Gastrocnemius medialis (tissue), 4 donors: ENCODE results near the gene STARD8. TPM values are rescaled to one million over a fixed set of nuclear protein-coding genes. Genes with fewer than 3 reads are reported as not detected.

ENCODE experiments used
- ATAC-seq, 2 donors: fragments of 150-250 bp; one replicate each; pipeline ENCODE4 v1.9.1; 2016
- DNase-seq, 2 donors: peaks; one replicate each; pipeline ENCODE4 v3.0.0-alpha.2; 2019
- H3K27ac ChIP-seq, 4 donors: fragments of 200-600 bp; sonication (generic); 1 replicate in 1 of 4; 2 replicates in 3 of 4; pipeline ENCODE4 v1.5.1; 2016 to 2018; ENCODE audit warnings: mild to moderate bottlenecking in 2 of 4, moderate library complexity in 1 of 4
- H3K27me3 ChIP-seq, 3 donors: fragments of 200-600 bp; sonication (generic) in 2 of 3; 1 replicate in 1 of 3; 2 replicates in 2 of 3; pipeline versions ENCODE4 v1.5.1 to v1.6.0; 2016 to 2019; ENCODE audit warnings: mild to moderate bottlenecking in 1 of 3, moderate library complexity in 1 of 3
- H3K36me3 ChIP-seq, 2 donors: fragments of 200-600 bp; sonication (generic) in 1 of 2; one replicate each; pipeline ENCODE4 v1.5.1; 2017 to 2018
- H3K4me1 ChIP-seq, 2 donors: fragments of 200-600 bp; sonication (generic) in 1 of 2; one replicate each; pipeline ENCODE4 v1.5.1; 2016 to 2017; ENCODE audit warnings: mild to moderate bottlenecking in 2 of 2
- H3K4me3 ChIP-seq, 4 donors: fragments of 200-600 bp; sonication (generic) in 3 of 4; 1 replicate in 1 of 4; 2 replicates in 3 of 4; pipeline ENCODE4 v1.5.1; 2016 to 2019; ENCODE audit warnings: mild to moderate bottlenecking in 2 of 4
- H3K9me3 ChIP-seq, 3 donors: fragments of 200-600 bp; sonication (generic) in 2 of 3; 1 replicate in 1 of 3; 2 replicates in 2 of 3; pipeline ENCODE4 v1.5.1; 2016 to 2019
- POLR2A ChIP-seq, 2 donors: fragments of 450-650 bp; IDR thresholded peaks; one replicate each; pipeline ENCODE4 v1.6.1; 2017; ENCODE audit warnings: antibody characterized with exemption in 2 of 2, mild to moderate bottlenecking in 2 of 2, moderate library complexity in 2 of 2
- in situ Hi-C, 4 donors: fragments of 200-750 bp; cut with MboI; loops; one replicate each; pipeline versions ENCODE4 v1.15.0 to v1.8.0; 2017; ENCODE audit warnings: low sequenced_read_pairs in 4 of 4
- intact Hi-C: fragments of 100-400 bp; cut with DNase I; formaldehyde crosslinking; loops from one replicate; pipeline ENCODE4 v1.15.1; 2023; ENCODE audit warnings: low total_unique reads
- total RNA-seq, 4 donors: library from RNA; depleted of rRNA; stranded (reverse); fragments of >200 nt; gene quantifications; one replicate each; pipeline versions ENCODE4 v1.1.0 to v1.2.3, GENCODE V29; 2016
- TF ChIP-seq, protein P1 (sequence below), 5 experiments: fragments of 450-650 bp in 3 of 5; fragments of 200-600 bp in 2 of 5; sonication (generic) in 2 of 5; IDR thresholded peaks in 4 of 5; conservative IDR thresholded peaks in 1 of 5; 1 replicate in 4 of 5; 2 replicates in 1 of 5; pipeline ENCODE4 v1.5.1; 2016 to 2019; ENCODE audit warnings: antibody characterized with exemption in 5 of 5, mild to moderate bottlenecking in 3 of 5, moderate library complexity in 3 of 5

The STARD8 gene
- total RNA-seq, 4 donors from 2014 or later = 6.6 to 9.4 (median 9.1) TPM

DNA sequence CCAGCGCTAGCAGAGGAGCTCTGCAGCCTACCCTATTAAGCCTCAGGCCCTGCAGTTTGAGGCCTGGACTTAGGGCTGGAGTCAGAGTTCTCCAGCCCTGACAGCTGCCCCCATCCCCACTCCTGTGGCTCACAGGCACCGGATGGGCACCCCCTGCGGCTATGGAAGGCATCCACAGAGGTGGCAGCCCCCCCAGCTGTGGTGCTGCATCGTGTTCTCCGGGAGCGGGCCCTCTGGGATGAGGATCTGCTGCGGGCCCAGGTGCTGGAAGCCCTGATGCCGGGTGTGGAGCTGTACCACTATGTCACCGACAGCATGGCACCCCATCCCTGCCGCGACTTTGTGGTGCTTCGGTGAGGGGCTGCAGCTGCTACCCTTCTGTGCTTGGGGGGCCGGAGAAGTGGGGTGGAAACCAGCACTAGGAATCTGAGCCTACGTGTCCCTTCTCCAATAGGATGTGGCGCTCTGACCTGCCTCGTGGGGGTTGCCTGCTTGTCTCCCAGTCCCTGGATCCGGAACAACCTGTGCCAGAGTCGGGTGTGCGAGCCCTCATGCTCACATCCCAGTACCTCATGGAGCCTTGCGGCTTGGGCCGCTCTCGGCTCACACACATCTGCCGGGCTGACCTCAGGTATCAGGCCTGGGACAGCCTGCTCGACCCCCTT, 76.2 kb downstream of the STARD8 start:
- intact Hi-C loops = no loop called here
- no peak for TF ChIP-seq POLR2A (IDR thresholded peaks at IDR 0.05)
- TF ChIP-seq, protein P1, sequence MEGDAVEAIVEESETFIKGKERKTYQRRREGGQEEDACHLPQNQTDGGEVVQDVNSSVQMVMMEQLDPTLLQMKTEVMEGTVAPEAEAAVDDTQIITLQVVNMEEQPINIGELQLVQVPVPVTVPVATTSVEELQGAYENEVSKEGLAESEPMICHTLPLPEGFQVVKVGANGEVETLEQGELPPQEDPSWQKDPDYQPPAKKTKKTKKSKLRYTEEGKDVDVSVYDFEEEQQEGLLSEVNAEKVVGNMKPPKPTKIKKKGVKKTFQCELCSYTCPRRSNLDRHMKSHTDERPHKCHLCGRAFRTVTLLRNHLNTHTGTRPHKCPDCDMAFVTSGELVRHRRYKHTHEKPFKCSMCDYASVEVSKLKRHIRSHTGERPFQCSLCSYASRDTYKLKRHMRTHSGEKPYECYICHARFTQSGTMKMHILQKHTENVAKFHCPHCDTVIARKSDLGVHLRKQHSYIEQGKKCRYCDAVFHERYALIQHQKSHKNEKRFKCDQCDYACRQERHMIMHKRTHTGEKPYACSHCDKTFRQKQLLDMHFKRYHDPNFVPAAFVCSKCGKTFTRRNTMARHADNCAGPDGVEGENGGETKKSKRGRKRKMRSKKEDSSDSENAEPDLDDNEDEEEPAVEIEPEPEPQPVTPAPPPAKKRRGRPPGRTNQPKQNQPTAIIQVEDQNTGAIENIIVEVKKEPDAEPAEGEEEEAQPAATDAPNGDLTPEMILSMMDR (IDR thresholded peaks at IDR 0.05 in 4 of 5, conservative IDR thresholded peaks at IDR 0.05 in 1 of 5) = no peak
- Histone ChIP-seq H3K27ac (no peak overlapping the region), H3K4me3 (no peak overlapping the region), H3K36me3 (peaks cover 0 to 27% of the 10 kb centered on the region in 2 donors), H3K27me3 (no peaks in the 10 kb centered on the region), H3K9me3 (no peaks in the 10 kb centered on the region), H3K4me1 (no peaks in the 10 kb centered on the region)
- no peak for DNase-seq
- ATAC-seq = no peak
- in situ Hi-C loops = loop anchor here (25.0 kb wide), 3 partner anchors 111 to 536 kb away; no protein-coding TSS in a partner anchor

GRCh38 chrX:68724531-68725020, 77.1 kb downstream of the STARD8 start:
- in situ Hi-C loops (loop anchor here (25.0 kb wide), 3 partner anchors 112 to 537 kb away; no protein-coding TSS in a partner anchor), intact Hi-C loops (no loop called here)
- Histone ChIP-seq H3K4me3 (no peak overlapping the region), H3K9me3 (no peaks in the 10 kb centered on the region), H3K27me3 (no peaks in the 10 kb centered on the region), H3K36me3 (peaks cover 0 to 27% of the 10 kb centered on the region in 2 donors), H3K4me1 (no peaks in the 10 kb centered on the region), H3K27ac (no peak overlapping the region)
- ATAC-seq (no peak), DNase-seq (no peak)
- TF ChIP-seq POLR2A (IDR thresholded peaks at IDR 0.05) = no peak
- TF ChIP-seq, protein P1 (IDR thresholded peaks at IDR 0.05 in 4 of 5, conservative IDR thresholded peaks at IDR 0.05 in 1 of 5) = no peak

- H3K9me3 ChIP-seq = no peaks in the 10 kb centered on the region
- H3K27me3 ChIP-seq = no peaks in the 10 kb centered on the region
- TF ChIP-seq, protein P1 (IDR thresholded peaks at IDR 0.05 in 4 of 5, conservative IDR thresholded peaks at IDR 0.05 in 1 of 5) = no peak
- no peak for TF ChIP-seq POLR2A (IDR thresholded peaks at IDR 0.05)
- in situ Hi-C loops = no loop called here
- H3K4me3 ChIP-seq = no peak overlapping the region
- no peak overlapping the region for H3K27ac ChIP-seq
- intact Hi-C loops = no loop called here
- H3K36me3 ChIP-seq = peaks cover 0 to 26% of the 10 kb centered on the region in 2 donors
- H3K4me1 ChIP-seq = no peaks in the 10 kb centered on the region
- no peak for ATAC-seq
- no peak for DNase-seq
Measured at GRCh38 chrX:68725756-68726365, 78.4 kb downstream of the STARD8 start.

DNA sequence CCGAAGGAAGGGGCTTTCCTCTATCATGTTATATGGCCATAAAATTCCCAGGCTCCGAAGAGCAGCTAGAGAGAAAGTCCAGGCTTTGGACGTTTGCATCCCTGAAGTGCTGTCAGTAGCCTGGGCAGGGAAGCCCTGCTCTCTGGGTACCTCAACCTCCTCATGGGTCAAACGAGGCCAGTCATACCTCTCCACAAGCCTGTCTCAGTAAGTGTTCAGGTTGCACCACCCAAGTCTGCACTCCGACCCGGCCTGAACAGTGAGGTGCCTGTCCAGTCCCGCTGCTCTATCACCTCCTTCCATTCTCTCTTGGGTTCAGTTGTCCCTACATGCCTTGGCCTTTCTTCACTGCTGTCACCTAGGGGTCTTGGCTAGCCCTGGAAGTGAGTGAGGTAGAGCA, 78.9 kb downstream of the STARD8 start:
- in situ Hi-C loops (no loop called here), intact Hi-C loops (no loop called here)
- Histone ChIP-seq H3K36me3 (peaks cover 0 to 21% of the 10 kb centered on the region in 2 donors), H3K9me3 (no peaks in the 10 kb centered on the region), H3K4me1 (no peaks in the 10 kb centered on the region), H3K4me3 (no peak overlapping the region), H3K27ac (no peak overlapping the region), H3K27me3 (no peaks in the 10 kb centered on the region)
- ATAC-seq (no peak), DNase-seq (no peak)
- TF ChIP-seq, protein P1 (IDR thresholded peaks at IDR 0.05 in 4 of 5, conservative IDR thresholded peaks at IDR 0.05 in 1 of 5) = no peak
- TF ChIP-seq POLR2A (IDR thresholded peaks at IDR 0.05) = no peak
